ENCODE results near the gene RPL26.
A peak's percentile ranks its signal among the peaks of the same experiment; 100 is the strongest.

The RPL26 gene

DNA sequence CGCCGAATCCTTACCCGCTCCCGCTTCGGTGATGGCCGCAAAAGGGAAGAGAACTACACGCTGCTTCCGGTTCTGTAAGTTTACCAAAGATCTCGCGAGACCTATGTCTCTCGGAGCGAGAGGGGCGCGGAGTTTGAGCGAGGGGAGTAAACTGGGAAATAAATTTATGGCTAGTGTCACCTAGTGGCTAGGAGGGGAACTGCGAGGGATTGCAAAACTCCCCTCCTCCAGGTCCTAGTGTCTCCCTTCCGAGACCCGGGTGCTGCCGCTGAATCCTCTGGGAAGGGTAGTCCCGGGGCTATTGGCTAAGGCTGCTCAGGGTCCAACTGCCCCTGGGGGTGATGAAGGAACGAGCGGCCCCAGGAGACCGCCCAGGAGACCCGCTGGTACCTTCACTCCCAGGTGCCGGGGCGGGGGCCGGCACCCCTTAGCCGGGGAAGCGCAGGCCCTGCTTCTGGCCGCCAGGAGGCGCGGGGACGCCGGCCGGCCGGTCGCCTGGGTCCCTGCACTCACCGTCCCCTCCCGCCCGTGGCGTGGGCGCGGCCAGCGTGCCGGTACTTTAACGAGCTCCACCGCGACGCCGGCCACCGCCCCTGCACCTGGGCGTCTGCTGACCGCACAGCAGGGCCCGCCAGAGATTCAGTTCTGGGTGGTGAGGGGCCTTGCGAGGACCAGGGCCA is at the start of gene RPL26:
TSS of gene RPL26 (minus strand) at position 51 of the 680 bp plus-strand sequence. CDS start 883 bp downstream, outside the sequence.
- peak; percentile 93 for DNase-seq (ENCODE audit: low read depth)

DNA sequence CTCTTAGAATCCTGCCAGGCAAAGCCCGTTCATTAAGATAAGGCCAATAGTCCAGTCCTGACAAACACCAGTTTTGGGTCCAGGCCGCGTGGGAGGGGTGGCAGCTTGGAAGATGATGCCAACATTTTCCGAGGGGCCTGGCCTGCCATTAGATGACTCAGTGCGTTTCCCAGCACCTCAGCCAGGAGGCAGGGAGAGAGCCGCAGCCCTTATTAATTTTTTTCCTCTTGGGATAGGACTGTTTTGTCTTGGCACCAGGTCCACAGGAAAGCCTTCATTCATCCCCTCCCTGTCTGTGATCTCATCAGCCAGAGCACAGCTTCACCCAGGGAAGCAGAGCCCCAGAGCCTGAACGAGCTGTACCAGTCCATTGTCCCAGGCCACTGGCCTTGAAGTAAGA is 48.0 kb upstream of the RPL26 start:
- no peak for DNase-seq (ENCODE audit: low read depth)

DNA sequence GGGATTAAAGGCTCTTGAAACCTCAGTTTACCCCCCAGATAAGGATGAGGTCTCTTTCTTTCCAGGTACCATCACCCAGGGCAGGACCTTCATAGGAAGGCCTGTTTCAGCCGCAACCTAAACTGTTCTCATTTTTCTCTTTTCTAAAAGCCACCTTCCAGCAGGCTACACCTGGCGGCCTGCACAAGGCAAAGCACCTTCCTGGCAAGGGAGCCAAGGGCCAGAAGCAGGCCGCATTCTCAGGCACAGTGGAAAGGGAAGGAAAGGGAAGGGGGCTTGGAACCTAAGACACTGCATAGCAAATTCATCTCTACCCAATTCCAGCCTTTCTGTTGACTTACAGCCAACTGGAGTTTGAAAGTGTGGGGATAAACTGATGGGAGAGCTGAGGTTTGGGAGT is 43.8 kb upstream of the RPL26 start:
- DNase-seq (ENCODE audit: low read depth), result no peak

DNA sequence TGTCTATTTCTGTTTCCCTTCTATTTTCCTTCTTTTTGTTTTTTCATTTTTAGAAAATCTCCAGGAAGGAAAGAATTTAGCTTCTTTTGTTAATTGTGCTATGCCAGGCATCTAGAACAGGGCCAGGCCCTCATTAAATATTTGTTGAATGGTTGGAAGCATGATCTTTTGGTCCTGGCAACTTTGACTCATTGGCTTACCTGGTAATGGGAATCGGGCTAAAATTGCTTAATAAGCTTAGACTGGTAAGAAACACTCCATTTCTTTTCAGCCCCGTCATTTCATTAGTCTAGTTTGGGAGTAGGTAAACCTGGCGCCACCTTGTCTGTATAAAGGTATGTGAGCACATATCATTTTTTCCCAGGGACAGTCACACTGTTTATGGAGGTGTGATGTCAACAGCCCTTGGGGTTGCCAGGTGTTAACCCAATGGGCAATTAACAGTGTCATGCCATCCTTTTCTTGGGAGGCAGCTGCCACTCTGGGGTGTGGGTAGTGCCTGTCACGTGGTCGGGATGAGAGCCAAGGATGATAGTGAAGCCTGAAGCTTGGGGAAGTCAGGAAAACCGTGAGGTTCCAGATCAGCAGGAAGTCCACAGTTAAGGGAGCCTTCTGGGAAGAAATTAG is 43.2 kb upstream of the RPL26 start:
- DNase-seq (ENCODE audit: low read depth), result no peak

DNA sequence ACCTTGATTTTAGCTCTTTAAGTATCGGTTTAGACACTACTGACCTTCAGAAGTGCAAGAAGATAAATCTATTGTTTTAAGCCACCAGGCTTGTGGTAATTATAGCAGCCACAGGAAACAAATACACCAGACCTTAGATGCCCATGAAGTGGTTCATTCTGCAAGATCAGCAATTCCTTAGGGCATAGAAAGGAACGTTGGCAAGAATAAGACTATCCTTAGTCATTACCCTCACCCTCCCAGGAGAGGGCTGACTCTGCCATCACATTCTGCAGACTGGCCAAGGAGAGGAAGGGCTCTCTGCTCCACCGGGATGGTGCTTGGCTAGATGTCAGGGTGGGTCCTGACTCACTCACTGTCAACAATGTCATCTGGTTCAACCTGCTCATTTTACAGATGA is 38.6 kb upstream of the RPL26 start:
- no peak for DNase-seq (ENCODE audit: low read depth)

DNA sequence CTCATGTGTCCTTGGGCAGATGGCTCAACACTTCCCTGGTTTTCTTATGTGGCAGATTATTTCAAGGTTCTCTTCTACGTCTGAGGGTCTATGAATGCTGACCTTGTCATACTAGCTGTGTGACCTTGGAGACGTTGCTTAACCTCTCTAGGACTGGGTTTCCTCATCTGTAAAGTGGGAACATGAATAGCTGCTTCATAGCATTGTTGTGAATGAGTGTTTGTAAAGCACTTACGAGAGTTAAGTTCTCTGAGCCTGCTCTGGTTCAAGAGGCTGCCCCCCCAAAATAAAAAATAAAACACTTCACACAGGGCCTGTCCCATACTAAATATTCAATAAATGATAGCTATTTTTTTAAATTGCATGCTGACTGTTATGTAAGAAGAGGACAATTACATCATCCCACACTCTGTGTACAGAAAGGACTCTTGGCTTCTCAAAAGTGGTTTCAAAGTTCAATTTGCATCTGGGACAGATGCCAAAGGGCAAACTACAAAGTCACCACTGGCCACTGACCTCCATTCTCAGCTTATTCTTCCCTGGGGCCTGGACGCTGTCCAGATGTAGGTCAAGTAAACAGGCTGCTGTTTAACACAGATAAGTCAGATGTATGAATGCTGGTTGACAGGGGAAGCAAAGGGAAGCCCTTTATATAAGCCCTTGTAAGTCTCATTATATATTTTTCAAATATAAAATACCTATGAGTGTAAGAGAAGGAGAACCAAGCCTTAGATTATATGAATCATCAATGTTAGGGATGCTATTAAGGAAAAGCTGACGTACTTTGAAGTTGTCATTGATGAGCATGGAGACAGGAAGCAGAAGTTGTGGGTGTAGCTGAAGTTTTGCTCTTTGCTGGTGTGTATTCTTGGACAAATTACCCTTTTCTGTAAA is 37.3 kb upstream of the RPL26 start:
- DNase-seq (ENCODE audit: low read depth), result no peak

DNA sequence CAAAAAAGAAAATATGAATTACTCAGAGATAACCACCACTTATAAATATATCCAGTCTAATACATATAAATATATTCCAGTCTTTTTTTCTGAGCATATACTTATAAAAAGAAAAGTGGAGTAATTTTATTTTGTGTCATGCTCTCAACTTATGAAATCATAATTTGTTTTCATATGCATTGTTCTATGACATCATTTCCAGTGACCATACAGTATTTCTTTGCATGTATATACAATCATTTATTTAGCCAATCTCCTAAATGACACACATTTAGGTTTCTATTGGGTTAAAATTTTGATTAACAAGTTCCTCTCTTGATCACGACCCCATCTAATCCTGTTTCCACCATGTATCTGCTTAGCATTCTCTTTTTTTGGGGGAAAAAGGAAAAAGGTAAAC is 36.3 kb upstream of the RPL26 start:
- DNase-seq (ENCODE audit: low read depth), result no peak

DNA sequence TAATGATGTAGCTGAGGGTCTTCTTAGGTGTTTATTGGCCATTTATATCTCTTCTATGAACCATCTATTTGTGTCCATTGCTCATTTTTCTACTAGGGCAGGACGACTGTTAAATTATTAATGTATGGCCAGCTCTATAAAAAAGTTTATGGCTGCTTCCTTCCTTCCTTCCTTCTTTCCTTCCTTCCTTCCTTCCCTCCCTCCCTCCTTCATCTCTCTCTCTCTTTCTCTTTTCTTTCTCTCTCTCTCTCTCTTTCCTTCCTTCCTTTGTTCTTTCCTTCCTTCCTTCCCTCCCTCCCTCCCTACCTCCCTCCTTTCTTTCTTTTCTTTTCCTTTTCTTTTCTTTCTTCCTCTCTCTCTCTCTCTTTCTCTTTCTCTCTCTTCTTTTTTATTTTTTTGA is 35.5 kb upstream of the RPL26 start:
- DNase-seq (ENCODE audit: low read depth), result no peak

DNA sequence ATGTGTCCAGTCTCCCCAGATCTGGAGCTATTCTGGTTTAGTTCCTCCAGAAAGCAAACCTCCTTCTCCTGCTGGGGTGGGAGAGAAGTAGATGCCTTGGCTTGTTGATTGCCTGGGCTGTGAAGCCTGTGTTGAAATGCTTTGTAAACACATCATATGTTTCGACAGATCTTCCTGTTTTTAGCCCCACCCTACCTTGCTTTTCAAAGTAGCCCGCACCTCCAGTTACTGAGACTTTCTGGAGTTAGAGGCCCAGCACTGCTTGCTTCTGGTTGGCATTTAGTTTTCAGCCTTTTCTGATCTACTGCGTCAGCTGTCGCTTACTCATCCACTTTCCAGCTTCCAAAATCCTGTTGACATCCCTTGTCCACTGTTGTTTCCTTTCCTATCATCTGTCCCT is 34.8 kb upstream of the RPL26 start:
- DNase-seq (ENCODE audit: low read depth), result no peak

DNA sequence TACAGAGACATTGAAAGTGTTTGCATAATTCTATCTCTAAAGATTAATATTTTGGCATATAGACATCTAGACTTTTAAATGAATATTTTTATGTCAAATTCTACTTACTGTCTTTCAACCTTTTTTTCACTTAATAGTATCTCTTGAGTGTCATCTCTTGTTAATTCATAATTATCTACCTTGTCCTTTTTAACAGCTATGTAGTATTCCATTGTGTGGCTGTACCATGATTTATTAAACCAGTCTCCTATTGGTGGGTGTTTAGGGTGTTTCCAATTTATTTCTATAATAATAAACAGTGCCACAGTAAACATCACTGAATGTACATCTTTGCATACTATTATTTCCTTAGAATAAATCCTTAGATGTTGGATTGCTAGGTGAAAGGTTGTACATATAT is 30.9 kb upstream of the RPL26 start:
- DNase-seq (ENCODE audit: low read depth), result no peak

DNA sequence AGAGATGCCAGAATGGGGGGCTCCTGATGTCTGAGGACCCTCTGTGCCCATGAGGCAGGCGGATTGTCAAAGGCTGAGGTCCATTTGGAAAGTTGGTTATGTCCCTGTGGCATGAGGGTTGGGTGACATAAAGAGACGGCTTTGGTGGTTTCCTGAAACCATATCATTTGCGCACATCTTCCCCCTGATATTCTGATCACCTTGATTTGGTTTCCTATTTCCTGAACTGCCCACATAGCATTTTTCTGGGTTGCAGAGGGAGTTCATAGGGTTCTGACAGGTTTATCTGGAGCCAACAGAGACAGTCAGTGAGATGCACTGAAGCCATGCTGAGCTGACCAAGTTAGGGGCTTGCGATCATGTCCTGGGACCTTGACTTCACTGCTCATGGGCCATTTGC is 30.3 kb upstream of the RPL26 start:
- no peak for DNase-seq (ENCODE audit: low read depth)

DNA sequence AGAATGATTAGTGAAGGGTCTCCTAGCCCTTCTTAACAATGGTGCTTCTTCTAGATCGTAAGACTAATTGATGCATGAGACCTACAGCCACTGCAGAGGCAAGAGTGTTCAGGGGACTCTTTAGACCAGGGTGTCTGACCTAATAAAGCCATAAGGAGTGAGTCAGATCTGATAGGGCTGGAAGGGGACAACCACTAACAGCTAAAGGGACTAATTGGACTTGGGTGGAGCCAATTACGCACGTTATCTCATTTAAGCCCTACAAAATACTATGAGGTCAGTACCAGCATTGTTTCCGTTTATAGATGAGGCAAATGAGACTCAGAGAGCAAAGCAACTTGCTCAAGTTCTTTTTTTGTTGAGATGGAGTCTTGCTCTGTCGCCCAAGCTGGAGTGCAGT is 29.1 kb upstream of the RPL26 start:
- DNase-seq (ENCODE audit: low read depth), result no peak

DNA sequence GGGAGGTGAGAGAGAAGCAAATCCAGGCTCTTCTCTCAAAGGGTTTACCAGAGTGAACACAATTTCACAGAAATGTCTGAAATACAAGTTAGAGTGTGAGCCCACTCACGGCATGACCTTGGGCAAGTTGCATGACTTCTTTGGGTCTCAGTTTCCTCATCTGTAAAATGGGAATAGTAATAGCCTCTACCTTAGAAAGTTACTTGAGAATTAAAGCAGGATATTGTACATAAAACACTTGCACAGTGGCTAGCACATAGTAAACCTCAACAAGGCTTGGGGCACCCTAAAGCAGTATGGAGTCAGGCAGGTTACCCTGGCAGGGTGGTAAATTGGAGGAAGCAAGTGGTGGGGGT is 27.9 kb upstream of the RPL26 start:
- no peak for DNase-seq (ENCODE audit: low read depth)

DNA sequence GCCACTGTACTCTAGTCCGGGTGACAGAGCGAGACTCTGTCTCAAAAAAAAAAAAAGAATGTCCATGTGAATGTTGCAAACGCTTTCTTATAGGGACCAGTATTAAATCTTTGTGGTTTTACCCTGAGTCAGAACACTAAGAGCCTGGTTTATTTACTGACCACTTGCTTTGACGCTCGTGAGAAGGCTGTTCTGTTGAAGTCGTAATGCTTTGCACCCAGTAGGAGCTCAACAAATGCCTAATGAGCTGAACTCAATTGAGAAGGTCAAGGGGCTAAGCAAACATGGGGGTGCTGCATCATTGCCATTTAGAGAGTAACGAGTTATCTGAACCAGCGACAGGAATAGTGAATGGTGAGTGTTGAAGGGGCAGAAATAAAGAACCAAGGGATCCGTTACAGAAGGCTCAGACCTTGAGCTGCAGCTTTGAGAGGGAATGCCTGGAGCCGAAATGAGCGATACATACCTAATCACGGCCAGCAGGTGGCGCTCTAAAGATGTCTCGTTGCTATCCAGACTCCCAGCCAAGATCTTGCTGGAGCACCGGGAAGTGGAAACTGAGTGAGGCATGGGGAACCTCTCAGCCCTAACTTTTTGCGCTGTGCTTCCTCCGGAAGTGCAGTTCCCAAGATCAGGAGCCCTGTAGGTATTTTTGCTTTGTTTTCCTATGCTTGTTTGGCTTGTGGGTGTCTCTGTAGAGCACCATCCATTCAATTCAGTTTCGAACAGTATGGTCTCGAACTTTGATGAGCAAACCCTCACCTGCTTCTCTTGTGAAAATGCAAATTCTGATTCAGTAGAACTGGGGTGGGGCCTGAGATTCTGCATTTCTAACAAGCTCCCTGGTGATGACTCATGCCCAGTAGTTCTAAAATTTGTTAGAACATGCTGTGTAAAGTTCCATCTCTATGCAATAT is 27.2 kb upstream of the RPL26 start:
- peak; percentile 61 for DNase-seq (ENCODE audit: low read depth)

DNA sequence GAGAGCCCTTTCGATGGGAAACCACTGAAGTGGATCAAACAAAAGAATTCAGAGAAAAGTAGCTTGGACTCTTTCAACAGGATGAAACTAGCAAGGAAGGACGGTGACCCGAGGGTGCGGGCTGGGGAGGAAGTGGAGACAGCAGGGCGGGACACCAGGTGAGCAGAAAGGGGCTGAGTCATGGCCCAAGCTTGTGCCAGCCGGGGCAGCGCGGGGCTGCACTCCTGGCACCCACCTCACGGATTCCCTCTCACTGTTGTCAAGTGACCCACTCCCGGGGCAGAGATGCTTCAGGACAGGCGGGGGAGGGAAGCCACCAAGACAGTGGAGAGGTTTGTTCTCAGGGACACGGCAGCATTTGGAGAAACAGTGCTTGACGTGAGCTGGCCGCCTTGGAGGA is 25.4 kb upstream of the RPL26 start:
- DNase-seq (ENCODE audit: low read depth), result no peak

DNA sequence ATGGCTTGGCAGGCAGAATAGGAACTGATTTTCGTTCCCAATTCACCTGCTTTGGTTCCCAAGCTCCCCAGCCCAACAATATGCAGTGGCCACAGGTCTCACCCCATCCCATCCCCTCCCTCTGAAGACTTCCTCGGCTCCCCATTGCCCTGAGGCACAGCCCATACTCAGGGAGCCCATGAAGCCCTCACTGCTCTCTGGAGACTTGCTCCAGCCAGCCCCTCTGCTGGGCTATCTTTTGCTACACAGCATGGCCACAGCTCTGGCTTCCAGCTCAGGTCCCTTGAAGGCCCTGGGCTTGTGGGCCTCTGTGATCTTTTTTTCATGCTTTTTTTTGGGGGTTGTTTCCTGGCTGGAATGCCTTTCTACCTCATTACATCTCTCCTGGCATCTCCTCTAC is 23.2 kb upstream of the RPL26 start:
- no peak for DNase-seq (ENCODE audit: low read depth)

DNA sequence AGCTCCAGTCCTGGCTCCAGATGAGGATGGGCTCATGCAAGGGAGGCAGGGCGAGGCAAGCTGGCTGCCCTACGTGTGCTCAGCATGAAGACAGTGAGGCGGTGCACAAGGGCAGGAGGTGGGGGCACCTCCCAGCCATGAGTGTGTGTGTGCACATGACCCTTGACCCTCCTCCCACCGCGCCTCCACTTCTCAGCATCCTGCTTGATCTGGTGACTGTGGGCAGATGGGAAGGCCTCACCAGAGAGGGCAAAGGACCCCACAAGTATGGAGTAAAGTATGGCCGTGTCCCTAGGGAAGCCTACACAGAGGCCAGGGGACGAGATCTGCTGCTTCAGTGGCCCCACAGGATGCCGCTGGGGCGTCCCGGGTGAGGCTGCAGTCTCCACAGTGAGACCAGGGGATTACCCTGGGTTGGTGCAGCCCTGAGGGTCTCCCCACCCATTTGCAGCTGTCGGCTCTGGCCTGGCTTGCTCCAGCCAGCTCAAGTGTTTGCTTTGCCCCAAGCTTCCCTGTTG is 22.6 kb upstream of the RPL26 start:
- DNase-seq (ENCODE audit: low read depth), result no peak

DNA sequence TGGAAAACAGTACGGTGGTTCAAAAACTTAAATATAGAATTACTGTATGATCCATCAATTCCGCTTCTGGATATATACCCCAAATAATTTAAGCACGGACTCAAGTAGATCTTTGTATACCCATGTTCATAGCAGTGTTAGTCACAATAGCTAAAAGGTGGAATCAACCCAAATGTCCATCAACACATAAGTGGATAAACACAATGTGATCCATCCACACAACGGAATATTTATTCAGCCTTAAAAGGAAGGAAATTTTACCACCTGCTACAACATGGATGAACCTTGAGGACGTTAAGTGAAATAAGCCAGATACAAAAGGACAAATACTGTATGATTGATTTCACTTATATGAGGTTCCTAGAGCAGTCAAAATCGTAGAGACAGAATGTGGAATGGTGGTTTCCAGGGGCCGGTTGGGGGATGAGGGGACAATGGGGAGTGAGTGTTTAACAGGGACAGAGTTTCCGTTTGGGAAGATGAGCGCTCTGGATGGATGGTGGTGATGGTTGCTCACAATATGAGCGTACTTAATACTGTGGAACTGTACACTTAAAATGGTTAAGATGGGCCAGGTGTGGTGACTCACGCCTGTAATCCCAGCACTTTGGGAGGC is 20.0 kb upstream of the RPL26 start:
- no peak for DNase-seq (ENCODE audit: low read depth)

DNA sequence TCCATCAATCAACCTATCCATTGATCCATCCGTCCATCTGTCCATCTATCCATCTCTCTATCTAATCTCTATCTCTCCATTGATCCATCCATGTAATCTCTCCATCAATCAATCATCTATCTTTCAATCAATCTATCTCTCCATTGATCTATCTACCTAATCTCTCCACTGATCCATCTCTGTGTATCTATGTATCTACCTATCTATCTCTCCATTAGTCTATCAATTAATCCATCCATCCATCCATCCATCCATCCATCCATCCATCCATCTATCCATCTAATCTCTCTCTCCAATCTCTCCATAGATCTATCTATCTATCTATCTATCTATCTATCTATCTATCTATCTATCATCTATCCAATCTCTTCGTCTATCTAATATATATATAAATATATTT is 18.1 kb upstream of the RPL26 start:
- no peak for DNase-seq (ENCODE audit: low read depth)

DNA sequence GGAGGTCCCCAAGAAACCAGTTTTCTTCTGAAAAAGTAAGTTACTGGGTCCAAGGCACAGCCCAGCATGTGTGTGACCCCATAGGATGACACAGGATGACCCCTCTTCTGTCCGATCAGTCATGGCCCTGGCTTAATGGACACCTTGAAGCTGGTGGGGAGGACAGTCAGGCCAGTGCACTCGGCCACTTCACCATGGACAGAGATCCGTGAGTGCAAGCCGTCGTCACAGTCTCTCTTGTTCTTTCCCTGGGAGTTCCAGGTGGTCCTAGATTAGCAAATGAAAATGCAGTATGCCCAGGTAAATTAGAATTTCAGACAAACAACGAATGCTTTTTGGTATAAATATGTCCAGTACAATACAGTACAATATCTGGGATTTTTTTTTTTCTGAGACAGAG is 16.0 kb upstream of the RPL26 start:
- DNase-seq (ENCODE audit: low read depth), result no peak

DNA sequence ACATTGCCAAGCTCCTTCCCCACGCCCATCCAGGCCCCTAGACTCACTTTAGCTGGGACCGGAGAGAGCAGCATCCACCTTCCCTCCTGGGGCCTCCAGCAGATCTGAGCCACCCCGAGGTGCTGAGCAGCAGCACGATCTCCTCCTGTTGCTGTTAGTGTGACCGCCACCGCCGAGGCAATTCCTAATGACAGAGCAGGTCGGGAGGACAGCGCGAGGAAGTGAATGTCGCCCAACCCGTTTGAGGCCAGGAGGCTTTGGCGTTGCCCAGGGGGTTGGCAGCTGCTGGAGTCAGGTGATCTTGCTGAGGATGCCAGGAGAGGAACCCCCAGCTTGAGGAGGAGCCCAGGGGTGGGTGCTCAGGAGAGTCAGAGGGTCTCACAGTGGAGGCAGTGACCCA is 14.6 kb upstream of the RPL26 start, which contains the start of gene RNF222:
TSS of gene RNF222 (minus strand) at position 192 of the 400 bp plus-strand sequence. CDS start 4,366 bp downstream, outside the sequence.
- no peak for DNase-seq (ENCODE audit: low read depth)
